Subcutaneous adipose tissue (tissue), 4 donors: Measurements from ENCODE around the gene KCNH8. TPM values are rescaled to one million over a fixed set of nuclear protein-coding genes. Genes with fewer than 3 reads are reported as not detected.

ENCODE experiments used
- CTCF ChIP-seq: fragments of 450-650 bp; IDR thresholded peaks from one replicate; pipeline ENCODE4 v1.5.1; 2016; ENCODE audit warnings: low read depth, mild to moderate bottlenecking, control low read depth, antibody characterized with exemption, moderate library complexity
- total RNA-seq, 4 donors: library from RNA; depleted of rRNA; stranded (reverse); fragments of >200 nt; gene quantifications; one replicate each; pipeline ENCODE4 v1.1.0, GENCODE V29; 2016

KCNH8 gene
- total RNA-seq, 4 donors from 2014 or later, result not detected

GRCh38 chr3:19229086-19229485 is 80.8 kb downstream of the KCNH8 start:
- no peak for TF ChIP-seq CTCF

- TF ChIP-seq CTCF, result no peak
Observed at GRCh38 chr3:19231792-19232461, 83.6 kb downstream of the KCNH8 start.

- TF ChIP-seq CTCF, result no peak
Observed at GRCh38 chr3:19232566-19232965, 84.3 kb downstream of the KCNH8 start.

- no peak for TF ChIP-seq CTCF
Observed at GRCh38 chr3:19248143-19248542, 99.8 kb downstream of the KCNH8 start.

GRCh38 chr3:19248767-19249166 is 100.5 kb downstream of the KCNH8 start:
- TF ChIP-seq CTCF, result no peak

GRCh38 chr3:19250959-19251610 is 102.8 kb downstream of the KCNH8 start:
- TF ChIP-seq CTCF, result no peak

GRCh38 chr3:19254189-19254588 is 105.9 kb downstream of the KCNH8 start:
- no peak for TF ChIP-seq CTCF
